Panc1 (cell line): Measurements from ENCODE around the gene ORC5.

Experiments used
- CTCF ChIP-seq: fragments of 450-650 bp; IDR thresholded peaks from 2 replicates; pipeline ENCODE4 v1.5.1; 2017; ENCODE audit warnings: mild to moderate bottlenecking
- POLR2AphosphoS5 ChIP-seq: IDR thresholded peaks from 2 replicates; pipeline ENCODE4 v1.6.1; 2012; ENCODE audit warnings: mild to moderate bottlenecking, low read depth, low read length, moderate library complexity
- SIN3A ChIP-seq: IDR thresholded peaks from 2 replicates; pipeline ENCODE4 v1.6.1; 2012; ENCODE audit warnings: low read depth, mild to moderate bottlenecking, low read length, moderate library complexity, borderline replicate concordance; ENCODE audit not compliant: insufficient read depth

GRCh38 chr7:104176332-104176731, 31.5 kb downstream of the ORC5 start:
- TF ChIP-seq CTCF = no peak
- no peak for TF ChIP-seq POLR2AphosphoS5
- no peak for TF ChIP-seq SIN3A
